ENCODE measurements around the gene JAM3.

Gene JAM3

DNA sequence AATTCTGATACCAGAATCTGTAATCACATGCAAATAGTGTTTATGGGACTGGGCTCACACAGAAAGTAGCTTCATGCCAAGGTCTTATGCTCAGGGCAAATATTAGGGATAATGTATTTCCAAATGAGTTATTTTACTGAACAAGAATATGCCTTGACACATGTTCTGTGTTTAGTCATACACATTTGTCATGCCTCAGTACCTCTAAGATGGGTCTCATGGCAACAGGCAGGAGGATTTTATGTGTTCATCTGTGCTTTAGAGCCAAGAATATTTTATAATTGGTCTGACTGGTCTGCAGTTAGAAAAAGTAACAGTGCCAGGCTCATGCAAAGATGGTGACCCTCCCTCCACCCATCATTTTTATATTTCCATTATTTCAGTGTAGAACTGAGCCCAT, 49.1 kb downstream of the JAM3 start:
- DNase-seq: no peak

DNA sequence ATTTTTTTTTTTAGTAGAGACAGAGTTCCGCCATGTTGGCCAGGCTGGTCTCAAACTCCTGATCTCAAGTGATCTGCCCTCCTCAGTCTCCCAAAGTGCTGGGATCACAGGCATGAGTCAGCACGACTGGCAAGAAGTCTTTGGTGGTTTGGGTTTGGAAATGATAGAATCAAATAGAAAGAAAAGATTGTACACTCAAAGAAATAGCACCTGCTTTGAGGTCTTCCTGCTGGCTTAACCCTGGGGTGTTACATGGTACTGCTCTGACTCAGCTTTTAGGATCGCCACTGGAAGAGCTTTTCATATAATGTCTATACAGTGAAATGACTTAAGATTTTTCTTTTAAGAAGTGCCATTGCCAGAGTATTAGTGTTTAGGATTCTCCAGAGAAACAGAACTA, 50.2 kb downstream of the JAM3 start:
- DNase-seq: no peak

DNA sequence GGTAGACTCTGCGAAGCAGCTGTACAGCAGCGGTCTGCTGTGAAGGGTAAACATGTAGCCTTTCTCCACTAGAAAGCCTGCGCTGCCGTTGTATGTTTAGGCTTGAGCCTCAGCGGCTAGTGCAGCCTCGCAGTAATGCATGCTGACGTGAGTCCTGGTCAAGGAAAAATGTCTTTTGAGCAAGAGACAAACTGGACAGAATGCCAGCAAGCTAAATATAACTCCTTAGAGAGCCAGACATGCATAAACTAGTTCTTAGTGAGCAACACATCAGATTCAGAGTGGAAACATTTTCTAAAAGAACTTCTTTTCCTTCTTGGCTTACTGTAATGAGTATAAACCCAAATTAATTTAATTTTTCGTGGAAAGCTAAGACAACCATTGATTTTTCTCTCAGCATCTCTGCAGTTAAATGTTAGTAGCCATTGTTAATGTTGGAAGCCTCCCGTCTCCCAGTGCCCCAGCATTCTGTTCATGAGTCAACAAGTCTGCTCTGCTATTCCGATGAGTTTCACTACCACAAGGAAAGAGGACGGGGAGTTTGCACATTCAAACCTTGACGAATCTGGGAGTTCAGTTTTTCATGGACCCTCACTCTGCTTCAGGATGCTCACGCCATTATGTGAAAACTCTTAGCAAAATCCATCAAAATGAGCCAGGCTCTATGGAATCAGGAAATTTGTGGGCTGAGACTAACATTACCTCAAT, 51.4 kb downstream of the JAM3 start:
- DNase-seq: no peak

DNA sequence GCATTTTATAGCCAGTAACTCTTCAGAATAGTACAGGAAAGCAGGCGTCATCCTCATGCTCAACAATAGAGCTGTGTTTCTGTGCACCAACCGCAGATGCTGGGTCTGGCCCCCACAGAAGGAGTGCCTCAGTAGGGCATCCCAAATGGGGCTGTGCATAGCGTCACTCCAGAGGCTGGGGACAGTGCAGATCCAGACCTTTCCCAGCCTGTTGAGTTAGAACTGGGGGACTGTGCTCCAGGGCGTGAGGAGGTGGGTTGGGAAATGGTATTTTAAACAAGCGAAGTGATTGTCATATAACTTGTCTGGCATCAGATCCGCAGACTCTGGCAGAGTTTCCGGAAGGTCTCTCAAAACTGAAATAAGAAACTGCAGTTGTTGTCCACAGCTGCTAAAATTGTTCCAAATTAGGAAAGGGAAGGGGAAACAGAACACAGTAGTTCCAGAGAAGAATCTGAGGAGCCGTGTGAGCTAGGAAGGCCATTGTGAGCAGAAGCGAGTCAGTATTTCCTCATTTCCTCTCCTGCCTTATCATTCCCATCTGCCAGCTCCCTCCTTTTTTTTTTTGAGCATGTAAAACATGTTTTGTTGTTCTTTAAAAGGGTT, 52.2 kb downstream of the JAM3 start:
- no peak for DNase-seq

DNA sequence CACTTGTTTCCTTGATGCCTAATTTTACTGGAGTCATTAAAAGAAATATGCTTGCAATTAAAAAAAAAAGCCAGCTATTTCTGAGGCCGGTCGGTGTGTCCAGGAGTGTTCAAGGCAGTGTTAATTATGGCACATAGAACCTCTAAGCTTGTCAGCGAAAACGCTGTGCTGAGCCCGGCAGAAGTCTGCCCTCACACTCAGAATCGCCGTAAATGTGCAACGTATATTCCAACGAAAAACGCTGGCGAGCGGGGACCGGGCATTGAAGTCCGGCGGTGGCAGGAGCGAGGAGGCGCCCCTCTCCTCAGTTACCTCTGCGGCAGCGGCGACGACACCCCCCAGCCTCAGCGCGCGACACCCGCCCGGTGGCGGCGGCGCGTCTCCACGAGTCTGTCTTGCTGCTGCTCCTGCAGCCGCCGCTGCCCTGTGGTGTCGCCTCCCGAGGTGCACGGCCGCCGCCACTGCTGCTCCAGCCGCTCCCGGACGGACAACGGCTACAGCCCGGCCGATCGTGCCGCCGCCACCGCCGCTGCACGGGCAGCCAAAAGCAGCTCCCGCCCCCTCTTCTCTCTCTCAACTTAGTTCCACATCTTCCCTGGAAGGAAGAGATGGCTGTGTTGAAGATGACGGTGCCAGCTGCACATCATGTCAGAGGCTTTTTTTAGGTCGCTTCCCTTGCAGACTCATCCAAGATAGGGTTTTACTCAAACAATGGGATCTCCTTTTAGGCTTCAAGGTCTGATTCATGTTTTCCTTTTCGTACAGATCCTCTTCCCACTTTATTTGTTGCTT, 56.0 kb downstream of the JAM3 start:
- DNase-seq: no peak

DNA sequence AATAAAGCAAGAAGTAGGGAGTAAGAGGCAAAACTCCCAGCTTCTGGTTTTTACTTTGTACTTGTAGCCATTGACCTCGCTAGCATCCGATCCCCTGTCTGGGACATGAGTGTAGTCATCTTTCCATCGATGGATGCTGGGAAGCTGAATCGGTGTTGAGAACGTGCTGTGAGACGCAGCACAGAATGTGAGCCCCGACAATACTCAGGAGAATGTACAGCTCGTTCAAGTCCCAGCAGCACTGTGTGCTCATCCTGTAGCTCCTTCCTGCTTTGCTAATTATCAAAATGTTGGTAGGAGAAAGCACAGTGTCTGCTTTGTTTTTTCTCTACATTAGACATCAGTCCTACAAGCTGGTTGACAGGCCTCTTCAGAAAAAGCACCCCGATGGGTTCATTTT, 56.6 kb downstream of the JAM3 start:
- no peak for DNase-seq

DNA sequence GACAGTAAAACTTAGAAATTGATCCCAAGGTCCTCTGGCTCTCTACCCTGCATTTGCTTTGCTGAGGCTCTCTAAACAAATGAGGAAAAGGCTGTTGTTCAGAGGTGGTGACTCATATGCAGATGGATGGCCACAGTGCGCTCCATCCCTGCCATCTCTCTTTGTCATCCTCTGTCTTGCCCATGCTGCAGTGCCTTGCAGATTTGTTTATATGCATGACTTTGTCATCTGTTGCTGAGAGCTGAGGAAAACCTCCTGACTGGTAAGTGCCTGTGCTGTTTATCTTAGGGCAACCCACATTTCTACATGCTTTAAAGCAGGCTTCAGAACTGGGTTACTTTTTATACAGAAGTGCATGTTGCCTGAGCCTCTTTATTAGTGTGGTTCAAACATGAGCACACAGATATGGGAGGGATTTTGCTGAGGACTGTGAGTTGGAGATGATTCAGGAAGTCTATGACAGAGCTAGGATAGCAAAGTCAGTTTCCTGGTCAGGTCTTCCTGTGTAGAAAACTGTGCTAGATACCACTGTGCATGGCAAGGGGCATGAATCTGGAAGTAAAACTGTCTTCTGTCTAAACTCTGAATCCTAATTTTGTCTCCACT, 57.4 kb downstream of the JAM3 start:
- no peak for DNase-seq

DNA sequence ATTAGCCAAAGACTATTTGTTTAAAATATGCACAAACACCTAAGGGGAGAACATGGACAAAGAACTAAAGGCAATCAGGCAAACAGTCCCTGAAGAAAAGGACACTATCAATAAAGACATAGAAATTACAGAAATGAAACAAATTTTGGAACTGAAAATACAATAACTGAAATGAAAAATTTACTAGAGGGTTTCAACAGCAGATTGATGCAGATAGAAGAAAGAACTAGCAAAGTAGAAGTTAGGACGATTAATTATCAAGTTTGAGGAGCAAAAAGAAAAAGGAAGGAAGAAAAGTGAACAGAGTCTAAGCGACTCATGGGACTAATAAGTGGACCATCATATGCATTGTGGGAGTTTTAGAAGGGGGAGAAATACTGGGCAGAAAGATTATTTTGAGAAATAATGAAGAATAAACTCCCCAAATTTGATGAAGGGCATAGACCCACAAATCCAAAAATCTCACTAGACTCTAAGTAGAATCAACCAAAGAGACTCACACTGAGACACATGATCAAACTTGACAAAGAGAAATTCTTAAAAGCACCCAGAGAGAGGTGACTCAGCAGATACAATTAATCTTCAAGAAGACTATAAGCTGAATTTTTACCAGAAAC, 62.9 kb downstream of the JAM3 start:
- no peak for DNase-seq

DNA sequence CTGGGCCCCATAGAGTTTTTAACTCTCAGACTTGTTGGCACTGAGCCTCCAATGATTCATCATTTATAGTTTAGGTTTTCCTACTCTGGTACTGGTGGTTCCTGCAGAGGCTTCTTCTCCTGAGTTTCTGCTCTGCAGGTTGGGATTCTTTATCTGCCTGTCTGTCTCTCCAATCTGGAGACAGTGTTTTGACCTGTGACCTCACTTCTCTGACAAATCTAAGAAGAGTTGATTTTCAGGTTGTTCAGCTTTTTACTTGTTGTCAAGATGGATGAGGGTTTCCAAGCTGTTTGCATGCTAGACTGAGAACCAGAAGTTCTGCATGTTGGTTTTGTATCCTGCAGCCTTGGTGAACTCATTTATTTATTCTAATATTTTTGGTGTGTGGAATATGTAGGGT, 63.9 kb downstream of the JAM3 start:
- no peak for DNase-seq

DNA sequence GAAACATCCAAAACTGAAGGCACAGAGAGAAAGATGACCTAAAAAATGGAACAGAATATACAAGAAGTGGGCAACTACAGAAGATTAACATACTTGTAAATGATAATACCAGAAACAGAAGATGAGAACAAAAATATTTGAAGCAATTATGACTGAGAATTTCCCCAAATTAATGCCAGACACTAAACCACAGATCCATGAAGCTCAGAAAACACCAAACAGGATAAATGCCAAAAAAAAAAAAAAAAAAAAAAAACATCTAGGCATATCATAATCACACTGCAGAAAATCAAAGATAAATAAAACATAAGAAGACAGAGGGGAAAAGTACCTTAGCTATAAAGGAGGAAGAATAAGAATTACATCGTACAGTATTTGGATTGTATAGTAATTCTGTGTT, 65.3 kb downstream of the JAM3 start:
- DNase-seq: no peak

DNA sequence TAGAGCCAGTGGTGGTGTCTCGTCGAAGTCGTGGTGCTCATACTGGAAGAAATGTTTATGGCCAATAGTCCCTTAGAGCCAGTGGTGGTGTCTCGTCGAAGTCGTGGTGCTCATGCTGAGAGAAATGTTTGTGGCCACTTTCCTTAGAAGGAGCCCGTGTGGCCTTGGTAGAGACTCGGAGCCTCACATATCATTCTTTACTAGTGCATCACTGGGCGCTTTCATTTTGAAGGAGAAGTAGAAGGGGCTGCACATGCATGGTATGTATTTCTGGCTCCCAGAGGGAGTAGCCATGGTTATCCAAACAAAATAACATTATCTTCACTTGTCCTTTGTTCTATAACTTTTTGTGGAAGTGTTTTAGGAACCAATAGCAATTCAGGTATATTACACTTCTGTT, 69.5 kb downstream of the JAM3 start:
- no peak for DNase-seq

DNA sequence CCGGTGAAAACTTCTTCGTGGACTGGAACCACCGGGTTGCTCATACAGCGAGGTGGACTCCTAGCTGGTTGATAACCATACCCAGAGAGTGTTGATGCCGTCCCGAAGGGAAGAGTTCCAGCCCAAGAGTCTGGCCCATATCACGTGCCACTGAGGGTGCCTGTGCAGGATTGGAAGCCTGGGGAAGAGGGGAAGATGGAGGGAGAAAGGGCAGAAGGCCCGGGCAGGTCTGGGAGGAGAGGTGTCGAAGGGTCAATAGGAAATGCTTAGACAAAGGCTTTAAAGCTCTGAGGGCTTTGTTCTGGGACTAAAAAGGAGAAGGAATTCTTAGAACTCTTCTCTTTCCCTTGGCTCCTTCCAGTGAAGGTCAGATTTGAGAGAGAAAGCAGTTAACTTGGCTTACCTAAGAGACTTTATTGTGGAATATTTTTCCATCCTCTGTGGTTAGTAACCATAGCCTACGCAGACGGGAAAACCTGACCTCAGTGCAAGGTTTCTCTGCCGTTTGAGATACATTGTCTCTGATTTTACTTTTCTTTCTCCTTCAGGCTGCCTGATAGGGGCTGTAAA, 70.5 kb downstream of the JAM3 start:
- DNase-seq: no peak

DNA sequence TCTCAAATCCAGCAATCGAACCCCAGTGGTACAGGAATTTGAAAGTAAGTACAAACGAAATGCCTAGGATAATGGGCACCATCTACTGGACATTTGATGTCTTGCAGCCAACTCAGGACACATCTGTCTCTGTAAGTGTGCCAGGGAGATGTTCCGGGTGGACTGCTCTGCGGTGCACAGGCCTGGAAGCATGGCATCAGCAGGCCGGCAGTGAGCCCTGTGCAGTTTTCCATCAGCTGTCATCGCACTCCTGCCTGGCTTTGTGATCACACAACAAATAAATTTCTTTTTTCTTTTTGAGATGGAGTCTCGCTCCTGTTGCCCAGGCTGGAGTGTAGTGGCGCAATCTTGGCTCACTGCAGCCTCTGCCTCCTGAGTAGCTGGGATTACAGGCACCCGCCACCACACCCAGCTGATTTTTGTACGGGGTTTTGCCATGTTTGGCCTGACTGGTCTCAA, 71.0 kb downstream of the JAM3 start:
- DNase-seq: peak; percentile 30

DNA sequence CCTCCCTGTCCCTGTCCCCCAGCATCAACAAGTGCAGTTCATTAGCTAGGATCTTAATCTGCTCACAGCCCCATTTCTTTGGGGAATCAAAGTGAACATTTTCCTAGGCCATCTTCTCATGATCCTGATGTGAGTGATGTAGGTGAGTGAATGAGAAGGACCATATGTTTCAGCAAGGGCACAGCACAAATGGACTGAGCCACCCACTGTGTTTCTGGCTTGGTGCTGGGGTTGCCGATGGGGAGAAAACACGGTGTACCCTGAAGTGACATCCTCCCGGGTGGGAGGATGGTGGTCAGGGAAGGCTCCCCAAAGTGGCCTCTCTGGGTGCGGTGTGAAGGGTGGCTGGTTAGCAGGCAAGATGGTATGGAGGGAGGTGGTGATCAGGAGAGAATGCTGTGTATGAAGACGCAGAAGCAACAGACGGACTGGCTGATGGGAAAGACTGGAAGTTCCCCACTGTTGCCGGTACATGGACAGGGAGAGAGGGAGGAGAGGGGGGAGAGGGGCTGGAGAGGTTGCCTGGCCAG, 72.2 kb downstream of the JAM3 start:
- no peak for DNase-seq

DNA sequence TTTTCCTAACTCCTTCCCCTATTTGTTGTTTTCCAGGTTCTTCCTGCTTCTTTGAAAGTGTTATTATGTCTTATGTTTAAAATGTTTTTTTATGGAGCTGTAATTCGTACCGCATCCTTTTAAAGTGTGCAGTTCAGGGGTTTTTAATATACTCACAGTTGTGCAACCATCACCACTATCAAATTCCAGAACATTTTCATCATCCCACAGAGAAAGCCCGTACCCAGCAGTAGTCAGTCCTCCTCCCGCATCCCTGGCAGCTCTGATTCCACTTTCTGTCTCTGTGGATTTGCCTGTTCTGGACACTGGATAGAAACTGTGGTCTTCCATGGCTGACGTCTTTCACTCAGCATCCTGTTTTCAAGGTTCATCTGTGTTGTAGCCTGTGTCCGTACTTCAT, 73.7 kb downstream of the JAM3 start:
- DNase-seq: no peak

DNA sequence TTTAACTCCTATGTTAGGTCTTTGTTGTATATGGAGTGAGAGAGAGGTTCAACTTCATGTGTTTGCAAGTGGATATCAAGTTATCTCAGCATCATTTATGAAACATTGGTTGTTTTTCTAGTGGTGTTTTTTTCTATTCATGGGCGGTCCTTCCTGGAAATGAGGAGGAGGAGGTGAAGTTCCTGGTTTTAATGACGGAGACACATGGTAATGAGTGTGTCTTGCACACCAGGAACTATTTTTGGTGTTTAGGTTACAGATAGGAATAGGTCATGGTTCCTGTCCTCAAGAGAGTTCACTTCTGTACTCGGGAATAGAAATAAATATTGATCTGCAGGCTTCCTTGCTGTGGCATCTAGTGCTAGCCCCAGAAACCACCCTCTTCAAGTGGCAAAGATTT, 74.9 kb downstream of the JAM3 start:
- DNase-seq: no peak

DNA sequence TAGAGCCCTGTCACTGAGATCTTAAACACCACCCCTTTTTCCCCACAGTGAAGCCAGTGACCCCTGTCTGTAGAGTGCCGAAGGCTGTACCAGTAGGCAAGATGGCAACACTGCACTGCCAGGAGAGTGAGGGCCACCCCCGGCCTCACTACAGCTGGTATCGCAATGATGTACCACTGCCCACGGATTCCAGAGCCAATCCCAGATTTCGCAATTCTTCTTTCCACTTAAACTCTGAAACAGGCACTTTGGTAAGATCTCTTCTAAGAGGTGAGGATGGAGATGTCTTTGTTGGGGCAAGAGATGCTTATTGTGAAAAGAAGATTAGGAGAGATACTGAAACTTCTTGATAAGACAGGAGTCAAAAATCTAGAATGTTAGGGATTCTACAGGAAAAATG, 75.9 kb downstream of the JAM3 start:
- DNase-seq: no peak

DNA sequence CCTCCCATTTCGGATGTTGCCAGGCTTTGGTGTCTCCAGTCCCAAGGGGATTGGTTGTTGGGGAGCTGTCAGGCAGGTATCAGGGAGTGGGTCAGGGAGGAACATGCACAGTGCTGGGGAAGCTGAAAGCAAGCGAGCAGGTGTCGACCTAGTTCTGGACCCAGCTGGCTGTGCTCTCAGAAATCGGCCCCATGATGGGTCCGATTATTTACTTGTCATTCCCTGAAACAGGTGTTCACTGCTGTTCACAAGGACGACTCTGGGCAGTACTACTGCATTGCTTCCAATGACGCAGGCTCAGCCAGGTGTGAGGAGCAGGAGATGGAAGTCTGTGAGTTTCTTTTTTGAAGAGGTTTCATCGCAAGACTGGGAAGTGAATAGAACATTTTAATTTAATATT, 76.8 kb downstream of the JAM3 start:
- DNase-seq: no peak

DNA sequence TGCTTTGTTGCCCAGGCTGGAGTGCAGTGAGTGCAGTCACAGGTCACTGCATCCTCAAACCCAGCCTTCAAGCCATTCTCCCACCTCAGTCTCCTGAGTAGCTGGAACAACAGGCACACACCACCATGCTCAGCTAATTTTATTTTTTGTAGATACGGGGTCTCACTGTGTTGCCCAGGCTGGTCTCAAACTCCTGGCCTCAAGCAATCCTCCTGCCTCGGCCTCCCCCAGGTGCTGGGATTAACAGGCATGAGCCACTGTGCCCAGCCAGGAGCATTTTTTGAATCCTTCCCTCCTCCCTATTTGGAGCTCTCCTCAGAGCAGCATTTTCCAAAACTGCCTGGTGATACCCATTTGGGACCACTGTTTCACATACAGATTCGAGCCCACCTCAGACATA, 77.7 kb downstream of the JAM3 start:
- no peak for DNase-seq

DNA sequence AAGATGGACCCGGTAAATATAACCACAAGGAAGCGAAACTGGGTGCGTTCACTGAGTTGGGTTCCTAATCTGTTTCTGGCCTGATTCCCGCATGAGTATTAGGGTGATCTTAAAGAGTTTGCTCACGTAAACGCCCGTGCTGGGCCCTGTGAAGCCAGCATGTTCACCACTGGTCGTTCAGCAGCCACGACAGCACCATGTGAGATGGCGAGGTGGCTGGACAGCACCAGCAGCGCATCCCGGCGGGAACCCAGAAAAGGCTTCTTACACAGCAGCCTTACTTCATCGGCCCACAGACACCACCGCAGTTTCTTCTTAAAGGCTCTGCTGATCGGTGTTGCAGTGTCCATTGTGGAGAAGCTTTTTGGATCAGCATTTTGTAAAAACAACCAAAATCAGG, 80.5 kb downstream of the JAM3 start:
- no peak for DNase-seq

DNA sequence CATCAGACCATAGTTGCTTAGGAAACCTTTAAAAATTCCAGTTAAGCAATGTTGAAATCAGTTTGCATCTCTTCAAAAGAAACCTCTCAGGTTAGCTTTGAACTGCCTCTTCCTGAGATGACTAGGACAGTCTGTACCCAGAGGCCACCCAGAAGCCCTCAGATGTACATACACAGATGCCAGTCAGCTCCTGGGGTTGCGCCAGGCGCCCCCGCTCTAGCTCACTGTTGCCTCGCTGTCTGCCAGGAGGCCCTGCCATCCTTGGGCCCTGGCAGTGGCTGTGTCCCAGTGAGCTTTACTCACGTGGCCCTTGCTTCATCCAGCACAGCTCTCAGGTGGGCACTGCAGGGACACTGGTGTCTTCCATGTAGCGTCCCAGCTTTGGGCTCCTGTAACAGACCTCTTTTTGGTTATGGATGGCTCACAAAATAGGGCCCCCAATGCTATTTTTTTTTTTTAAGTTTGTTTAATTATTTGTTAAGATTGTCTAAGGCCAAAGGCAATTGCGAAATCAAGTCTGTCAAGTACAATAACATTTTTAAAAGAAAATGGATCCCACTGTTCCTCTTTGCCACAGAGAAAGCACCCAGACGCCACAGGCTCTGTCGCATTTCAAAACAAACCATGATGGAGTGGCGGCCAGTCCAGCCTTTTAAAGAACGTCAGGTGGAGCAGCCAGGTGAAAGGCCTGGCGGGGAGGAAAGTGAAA, 81.5 kb downstream of the JAM3 start:
- no peak for DNase-seq
